CD4-positive, alpha-beta T cell treated with Interferon alpha-2 for 1 hour (primary cell): ENCODE measurements around the gene DTL.

Experiments used
- DNase-seq, 2 donors: peaks; one replicate each; pipeline ENCODE4 v3.0.0-alpha.2; 2020 to 2022

DTL gene

DNA sequence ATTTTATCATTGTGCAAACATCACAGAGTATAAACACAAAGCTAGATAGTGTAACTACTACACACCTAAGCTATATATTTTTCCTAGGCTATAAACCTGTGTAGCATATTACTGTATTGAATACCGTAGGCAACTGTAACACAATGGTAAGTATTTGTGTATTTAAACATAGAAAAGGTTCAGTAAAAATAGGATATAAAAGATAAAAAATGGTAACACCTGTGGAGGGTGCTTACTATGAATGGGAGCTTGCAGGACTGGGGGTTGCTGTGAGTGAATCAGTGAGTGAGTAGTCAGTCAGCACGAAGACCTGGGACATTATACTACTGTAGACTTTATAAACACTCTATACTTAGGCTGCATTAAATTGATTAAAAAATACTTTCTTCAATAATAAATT lies 4.1 kb downstream of the DTL start:
- DNase-seq, result no peak

DNA sequence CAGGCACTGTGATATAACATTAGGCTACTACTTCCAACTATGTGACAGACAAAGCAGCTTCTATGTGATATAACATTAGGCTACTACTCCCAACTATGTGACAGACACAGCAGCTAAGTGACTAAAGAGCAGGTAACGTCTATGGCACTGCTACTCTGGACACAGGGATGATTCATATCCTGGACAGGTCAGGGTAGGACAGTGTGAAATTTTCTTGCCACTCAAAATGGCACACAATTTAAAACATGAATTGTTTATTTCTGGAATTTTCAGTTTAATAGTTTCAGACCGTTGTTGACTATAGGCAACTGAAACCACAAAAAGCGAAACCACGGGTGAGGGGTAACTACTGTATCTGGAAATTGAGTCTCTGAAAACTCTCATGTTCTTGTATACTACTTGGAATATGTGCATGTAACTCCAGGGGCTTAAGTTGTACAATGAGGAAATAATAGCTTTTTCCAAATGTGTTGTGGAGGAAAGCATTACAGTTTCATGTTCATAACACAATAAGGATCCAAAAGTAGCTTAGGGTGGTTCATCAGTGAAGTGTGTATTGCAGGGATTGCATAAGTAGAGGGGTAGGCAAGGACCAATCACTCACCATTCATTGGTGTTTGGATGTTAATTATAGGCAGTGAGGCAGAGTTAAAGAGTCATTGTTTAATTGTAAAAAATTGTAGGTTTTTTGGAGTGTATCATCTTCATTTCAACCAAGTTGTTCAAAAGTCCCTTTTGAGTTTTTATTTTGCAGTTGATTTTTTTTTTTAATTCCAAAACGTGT lies 5.3 kb downstream of the DTL start:
- DNase-seq, result peak in 1 of 2 donors; percentile 26

DNA sequence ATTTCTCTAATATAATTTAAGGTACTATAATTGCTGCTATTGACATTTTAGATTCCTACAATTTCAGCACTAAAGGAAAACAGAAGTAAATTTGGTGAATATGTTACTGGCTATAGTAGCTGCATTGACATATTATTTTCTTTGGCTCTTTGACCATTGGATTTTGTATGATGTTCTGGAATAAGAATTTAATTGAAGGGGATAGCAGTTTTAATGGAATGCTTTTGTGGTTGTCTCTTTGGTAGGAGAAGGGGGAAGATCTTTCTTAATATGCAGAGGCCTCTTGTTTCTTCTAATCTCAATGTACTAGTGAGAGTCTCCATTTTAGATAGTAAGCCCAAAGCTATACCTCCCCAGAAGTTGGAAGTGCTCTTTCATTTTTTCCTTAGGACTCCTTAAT lies 6.9 kb downstream of the DTL start:
- no peak for DNase-seq

DNA sequence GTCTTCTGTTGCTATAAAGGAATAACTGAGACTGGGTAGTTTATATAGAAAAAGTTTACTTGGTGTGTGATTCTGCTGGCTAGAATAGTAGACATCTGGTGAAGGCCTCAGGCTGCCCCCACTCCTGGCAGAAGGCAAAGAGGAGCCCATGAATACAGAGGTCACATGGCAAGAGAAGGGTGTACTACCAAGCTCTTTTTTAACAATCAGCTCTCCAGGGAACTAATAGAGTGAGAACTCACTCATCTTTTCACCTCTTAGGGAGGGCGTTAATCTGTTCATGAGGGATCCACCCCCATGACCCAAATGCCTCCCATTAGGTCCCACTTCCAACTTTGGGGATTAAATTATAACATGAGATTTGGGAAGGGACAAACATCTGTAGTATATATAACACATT lies 9.3 kb downstream of the DTL start:
- DNase-seq, result no peak

DNA sequence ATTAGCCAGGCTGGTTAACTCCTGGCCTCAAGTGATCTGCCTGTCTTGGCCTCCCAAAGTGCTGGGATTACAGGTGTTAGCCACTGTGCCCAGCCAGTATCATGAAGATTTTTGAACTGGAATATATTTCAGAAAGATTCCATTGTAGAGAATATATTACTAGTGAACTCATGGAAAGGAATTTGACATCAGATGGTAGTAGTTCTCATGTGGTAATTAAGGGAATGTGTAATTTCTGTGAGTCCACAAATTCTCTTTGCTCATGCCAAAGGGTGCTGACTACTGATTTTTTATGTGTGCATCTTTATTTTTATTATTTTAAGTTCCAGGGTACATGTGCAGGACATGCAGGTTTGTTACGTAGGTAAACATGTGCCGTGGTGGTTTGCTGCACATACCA lies 10.4 kb downstream of the DTL start:
- no peak for DNase-seq

DNA sequence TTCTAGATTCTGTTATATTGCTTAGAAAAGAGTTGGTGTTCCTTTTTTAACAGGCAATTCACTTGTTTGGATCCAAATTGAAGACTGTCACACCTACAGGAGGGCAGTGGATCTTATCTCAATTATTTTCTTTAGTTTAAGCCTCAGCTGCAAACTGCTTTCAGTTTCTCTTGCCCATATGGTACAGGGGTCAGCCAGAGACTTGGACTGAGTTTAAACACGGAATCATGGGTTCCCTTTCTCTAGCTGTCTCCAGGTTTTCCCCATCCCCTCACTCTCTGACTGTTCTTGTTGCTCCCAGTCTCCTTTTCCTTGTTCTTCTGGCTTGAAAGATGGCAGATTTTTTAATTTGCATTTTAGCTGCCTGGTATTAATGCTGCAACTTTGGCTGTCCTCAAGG lies 18.4 kb downstream of the DTL start:
- no peak for DNase-seq

DNA sequence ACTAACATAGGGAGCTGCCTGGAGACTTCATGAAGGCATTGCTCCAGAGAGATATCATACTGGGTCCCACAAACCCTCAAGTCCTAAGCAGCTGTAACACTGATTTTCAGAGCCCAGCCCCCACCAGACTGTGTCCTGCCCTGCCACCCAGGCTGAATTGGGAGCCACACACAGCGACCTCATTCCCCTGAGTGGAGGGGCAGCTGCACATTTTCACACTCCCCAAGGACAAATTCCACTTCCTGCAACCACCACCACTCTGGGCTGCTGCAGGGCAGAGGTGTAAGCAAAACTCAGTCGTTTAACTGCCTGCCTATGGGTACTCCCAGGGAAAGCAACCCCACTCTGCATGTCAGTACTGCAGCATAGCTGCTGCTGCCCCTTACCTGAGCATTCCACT lies 19.8 kb downstream of the DTL start:
- no peak for DNase-seq

DNA sequence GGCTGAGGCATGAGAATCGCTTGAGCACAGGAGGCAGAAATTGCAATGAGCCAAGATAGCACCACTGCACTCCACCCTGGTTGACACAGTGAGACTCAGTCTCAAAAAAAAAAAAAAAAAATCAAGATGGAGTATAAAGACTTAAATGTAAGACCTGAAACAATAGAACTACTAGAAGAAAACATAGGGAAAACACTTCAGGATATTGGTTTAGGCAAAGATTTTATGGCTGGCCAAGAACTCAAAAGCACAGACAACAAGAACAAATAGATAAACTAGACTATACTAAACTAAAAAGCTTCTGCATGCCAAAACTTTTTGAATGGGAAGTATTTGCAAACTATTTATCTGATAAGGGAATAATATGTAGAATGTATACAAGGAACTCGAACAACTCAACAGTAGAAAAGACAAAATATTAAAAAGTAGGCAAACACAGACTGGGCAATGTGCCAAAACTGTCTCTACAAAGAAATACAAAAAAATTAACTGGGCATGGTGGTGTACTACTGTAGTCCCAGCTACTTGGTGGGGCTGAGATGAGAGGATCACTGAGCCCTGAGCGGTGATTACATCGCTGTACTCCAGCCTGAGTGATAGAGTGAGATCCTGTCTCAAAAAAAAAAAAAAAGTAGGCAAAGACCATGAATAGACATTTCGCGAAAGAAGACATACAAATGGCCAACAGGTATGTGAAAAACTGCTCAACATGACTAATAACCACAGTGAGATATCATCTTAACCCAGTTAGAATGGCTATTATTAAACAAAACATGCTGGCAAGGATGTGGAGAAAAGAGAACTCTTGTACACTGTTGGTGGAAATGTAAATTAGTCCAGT lies 25.3 kb downstream of the DTL start:
- DNase-seq, result no peak

DNA sequence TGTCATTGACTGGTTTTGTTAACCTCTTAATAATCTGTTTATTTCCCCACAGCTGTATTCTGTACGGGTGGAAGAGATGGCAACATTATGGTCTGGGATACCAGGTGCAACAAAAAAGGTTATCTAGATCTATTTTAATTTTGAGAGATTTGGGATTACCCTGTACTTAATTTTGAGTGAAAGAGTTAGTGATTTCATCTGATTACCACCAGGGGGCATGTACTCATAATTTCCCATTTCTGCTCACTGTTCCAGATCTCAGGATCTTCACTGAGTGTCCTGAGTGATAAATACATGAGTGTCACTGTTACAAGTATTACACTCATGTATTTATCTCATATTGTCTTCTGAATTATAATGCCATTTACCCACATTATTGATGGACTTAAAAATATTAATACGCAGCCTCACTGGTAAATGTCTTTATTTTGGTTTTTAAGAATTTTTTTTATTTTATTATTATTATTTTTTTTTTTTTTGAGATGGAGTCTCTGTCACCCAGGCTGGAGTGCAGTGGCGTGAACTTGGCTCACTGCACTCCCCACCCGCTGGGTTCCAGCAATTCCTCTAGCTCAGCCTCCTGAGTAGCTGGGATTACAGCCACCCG lies 27.4 kb downstream of the DTL start:
- peak in 1 of 2 donors; percentile 55 for DNase-seq

DNA sequence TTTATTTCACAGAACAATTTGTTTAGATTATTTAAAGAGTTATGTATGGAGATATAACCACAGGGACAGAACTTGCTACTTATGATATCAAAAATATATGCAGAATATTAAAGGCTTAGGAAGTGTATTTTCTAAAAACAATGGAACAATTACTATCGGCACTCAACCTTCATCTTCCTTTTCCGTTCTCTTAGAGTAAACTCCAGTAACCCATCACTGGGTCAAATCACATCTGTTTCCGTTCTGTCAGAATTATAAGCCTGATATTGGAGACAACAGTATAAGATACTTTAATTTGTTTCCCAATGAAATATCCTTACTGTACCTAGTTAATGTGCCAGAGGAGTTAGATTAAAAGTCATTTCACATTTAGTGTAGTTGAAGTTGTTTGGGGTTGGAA lies 32.2 kb downstream of the DTL start:
- no peak for DNase-seq

DNA sequence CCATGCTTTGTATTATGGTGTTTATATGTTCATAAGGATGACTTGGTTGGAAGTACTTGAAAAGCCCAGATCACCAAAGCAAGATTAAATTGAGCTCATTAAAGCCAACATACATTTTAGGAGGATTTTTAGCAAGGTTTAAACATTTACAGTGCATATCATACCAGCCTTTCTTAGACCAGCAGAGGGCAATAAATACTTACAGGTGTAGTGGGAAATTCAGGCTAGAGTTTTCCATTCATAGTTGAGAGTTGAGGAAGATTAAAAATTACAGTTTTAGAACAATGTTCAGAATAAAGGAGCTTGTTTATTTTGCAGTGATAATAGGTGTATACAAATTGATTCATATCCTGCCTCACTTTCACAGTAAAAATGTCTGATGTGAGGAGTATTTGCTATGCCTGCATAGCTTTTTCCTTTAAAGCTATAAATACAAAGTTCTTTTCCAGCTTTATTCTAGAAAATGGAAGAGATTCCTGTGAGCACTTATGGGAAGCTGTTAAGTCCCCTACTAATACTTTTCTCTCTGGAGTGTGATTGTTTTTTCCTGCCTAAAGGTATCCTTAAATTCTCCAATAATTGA lies 35.3 kb downstream of the DTL start:
- DNase-seq, result peak in 1 of 2 donors; percentile 68

DNA sequence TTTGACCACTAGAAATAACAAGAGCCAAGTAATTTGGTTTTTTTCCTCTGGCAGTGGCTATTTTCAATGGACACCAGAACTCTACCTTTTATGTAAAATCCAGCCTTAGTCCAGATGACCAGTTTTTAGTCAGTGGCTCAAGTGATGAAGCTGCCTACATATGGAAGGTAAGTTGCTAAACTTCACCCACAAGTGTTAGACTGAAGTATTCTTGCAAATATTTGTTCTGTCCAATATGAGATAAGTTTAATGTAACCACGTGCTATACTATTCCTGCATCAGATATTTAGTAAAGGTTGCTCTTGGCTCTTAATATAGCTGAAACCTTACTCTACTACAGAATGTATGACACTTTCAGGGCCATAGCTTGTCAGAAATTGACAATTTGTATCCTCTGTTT lies 36.5 kb downstream of the DTL start:
- no peak for DNase-seq

DNA sequence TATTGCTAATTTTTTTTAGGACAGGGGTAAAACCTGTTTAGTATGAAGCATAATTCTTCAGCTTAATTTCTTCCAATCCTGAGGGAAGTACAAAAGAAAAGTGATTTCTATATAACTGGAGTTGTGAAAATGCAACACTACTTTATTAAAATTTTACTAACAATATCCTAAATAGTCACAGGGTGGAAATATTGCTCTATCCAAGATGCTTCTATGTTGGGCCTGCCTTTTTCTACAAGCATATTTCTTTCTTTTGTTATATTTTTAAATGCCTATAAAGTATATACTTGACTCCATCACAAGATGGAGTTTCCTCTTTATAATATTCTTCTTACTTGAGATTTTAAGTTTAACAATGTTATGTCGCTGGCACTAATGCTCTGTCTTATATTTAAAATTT lies 37.9 kb downstream of the DTL start:
- no peak for DNase-seq

DNA sequence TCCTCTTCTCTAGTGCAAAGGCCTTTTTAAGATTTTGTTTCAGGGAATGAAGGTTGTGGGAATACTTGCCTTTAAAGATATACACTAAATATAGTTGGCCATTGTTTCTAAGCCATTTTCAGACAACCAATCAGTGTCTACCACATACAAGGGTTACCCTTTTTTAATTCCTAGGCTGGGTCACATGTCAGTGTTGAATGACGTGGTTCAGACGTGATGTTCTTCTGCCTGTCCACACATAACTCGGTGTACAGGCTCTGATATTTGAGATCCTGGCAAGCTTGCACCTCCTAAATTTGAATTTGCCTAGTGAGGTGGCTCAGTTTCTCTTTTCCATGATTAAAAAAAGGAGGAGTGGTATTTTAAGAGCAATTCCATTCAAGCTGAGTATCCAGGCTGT lies 38.8 kb downstream of the DTL start:
- DNase-seq, result no peak

DNA sequence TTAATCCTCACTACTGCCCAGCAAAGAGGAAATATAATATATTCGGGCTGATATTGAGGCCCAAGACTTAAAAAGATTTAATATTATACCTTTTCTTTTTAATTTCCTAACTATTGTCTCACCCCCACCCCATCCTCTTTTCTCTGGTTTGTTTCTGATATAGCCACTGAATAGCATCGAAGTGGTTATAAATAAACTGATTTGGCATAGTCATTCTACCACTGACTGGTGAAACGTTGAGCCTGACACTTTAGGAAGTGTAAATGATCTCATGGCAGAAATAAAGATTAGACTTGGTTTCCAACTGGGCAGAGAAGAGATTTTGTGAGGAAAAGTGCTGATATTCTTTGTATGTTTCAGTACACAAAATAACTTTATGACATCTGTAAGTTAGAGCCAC lies 39.3 kb downstream of the DTL start:
- DNase-seq, result no peak

DNA sequence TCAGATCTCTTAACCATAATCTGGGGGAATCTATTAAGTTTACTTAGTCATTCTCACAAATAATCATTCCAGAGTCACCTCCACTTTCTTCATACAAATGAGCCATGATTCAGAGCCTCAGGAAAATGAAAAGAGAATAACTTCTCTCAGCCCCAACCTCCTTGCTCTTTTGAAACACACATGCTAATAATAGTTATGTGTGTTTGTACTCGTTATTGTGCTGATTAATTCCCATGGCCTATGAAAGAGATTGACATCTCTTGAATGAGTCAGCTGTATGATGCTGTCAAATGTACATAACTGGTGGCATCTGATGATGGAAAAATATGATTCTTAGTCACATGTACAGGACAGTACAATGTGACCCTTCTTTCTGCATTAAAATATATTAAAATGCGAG lies 41.5 kb downstream of the DTL start:
- DNase-seq, result no peak

DNA sequence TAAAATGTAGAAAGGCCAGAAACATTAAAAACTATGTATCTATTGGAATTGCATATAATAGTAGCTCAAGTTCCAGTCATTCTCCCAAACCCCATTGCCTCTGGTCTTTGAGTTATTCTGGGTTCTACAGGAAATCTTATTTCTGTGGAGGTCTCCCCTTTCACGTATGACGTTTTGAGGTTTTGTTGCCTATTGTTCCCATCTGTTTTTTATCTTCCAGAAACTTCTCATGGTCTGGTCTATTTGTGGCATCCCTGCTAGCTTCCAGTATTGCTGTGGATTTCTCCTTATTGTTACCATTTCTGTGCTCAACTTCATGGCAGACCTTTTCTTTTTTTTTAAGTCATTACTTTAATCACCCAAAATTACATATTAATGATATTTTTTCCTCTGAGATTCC lies 43.3 kb downstream of the DTL start:
- no peak for DNase-seq

DNA sequence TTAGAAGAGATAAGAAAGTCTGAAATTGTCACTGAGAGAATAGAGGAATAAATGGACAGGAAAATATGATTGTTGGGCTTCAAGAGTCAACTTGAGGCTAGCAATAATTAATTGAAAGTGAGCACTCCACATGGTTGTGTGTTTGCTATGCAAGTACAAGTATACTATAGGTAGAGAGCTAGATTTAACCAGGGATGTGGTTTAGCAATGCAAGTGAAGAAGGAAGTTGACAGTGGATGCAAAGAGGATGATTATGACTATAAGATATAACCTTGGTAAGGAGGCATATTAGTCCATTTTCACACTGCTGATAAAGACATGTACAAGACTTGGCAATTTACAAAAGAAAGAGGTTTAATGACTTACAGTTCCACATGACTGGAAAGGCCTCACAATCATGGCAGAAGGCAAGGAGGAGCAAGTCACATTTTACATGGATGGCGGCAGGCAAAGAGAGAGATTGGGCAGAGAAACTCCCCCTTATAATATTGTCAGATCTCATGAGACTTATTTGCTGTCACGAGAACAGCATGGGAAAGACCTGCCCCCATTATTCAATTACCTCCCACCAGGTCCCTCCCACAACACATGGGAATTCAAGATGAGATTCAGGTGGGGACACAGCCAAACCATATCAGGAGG lies 47.3 kb downstream of the DTL start:
- no peak for DNase-seq

DNA sequence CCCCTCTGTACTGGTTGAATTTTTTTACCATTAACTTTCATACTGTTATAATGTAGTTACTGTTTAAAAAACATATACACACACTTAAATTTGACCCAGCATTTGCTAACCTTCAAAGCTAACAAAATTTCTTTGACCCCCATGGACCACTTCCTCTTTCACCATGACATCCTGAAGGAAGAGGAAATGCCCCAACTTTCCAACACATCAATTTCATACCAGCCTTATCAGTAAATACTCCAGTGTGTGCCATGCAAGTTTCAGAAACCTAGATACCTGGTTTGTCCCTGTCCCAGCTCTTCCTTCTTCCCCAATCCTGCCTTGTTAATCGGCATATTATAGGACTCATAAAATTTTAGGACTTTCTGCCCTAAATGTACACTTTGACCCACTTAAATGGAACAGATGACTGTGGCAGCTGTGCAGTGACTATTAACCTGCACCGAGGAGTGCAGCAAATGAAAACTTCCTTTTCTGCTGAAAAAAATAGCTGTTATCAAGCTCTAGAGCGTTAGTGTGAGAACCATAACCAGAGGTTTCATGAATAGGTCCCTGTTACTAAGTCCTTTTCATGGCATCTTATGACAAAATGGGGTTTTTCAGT lies 54.1 kb downstream of the DTL start:
- no peak for DNase-seq

DNA sequence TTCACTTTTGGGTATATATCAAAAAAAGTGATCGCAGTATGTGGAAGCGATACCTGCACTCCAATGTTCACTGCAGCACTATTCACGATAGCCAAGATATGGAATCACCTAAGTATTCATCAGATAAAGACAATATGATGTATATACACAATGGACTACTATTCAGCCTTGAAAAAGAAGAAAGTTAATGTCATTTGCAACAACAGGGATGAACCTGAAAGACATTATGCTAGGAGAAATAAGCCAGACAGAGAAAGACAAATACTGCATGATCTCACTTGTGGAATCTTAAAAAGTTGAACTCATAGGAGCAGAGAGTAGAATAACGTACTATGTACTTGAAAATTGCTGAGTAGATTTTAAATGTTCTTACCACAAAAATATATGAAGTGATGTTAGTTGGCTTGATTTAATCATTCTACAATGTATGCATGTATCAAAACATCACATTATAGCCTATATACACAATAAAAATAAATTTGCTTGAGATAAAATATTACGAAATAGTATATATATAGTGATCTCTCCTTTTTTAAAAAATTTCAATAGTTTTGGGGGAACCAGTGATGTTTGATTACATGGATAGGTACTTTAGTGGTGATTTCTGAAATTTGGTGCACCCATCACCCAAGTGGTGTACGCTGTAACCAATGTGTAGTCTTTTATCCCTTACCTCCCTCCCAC lies 56.0 kb downstream of the DTL start:
- DNase-seq, result no peak

DNA sequence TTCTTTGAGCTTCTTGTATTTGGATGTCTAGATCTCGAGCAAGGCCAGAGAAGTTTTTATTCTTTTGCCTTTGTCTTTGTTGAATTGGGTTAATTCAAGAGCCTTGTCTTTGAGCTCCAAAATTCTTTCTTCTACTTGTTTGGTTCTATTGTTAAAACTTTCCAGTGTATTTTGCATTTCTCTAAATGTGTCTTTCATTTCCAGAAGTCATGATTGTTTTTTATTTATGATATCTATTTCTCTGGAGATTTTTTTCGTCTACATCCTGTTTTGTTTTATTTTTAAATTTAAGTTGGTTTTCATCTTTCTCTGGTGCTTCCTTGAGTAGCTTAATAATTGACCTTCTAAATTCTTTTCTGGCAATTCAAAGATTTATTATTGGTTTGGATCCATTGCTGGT lies 61.8 kb downstream of the DTL start:
- DNase-seq, result no peak

DNA sequence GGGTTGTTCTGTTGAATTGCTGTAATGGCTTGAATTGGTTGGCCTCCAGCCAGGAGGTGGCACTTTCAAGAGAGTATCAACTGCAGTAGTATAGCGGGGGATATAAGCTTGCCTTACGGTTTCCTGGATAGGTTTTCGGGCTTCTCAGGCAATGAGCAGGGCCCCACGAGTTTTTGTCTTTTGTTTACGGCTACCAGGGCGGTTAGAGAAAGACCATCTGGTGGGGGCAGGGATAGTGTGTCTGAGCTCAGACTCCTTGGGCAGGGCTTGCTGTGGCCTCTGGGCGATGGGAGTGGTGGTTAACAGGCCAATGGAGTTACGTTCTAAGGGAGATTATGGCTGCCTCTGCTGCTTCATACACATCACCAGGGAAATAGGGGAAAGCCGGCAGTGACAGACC lies 62.8 kb downstream of the DTL start:
- no peak for DNase-seq
